Ishikawa (cell line): Measurements from ENCODE around the gene CD82.

Source experiments
- CEBPB ChIP-seq: IDR thresholded peaks from 2 replicates; pipeline ENCODE4 v1.6.1; 2012
- CREB1 ChIP-seq: IDR thresholded peaks from 2 replicates; pipeline ENCODE4 v1.6.1; 2012; ENCODE audit warnings: low read depth
- EGR1 ChIP-seq: IDR thresholded peaks from 2 replicates; pipeline ENCODE4 v1.6.1; 2012
- EP300 ChIP-seq: IDR thresholded peaks from 2 replicates; pipeline ENCODE4 v1.6.1; 2012; ENCODE audit warnings: borderline replicate concordance
- FOXM1 ChIP-seq: IDR thresholded peaks from 2 replicates; pipeline ENCODE4 v1.6.1; 2012; ENCODE audit warnings: low read depth, borderline replicate concordance
- NFIC ChIP-seq: IDR thresholded peaks from 2 replicates; pipeline ENCODE4 v1.6.1; 2012
- RAD21 ChIP-seq: IDR thresholded peaks from 2 replicates; pipeline ENCODE4 v1.6.1; 2012; ENCODE audit warnings: low read depth
- REST ChIP-seq: IDR thresholded peaks from 2 replicates; pipeline ENCODE4 v1.6.1; 2012; ENCODE audit warnings: low read depth, mild to moderate bottlenecking
- TAF1 ChIP-seq: IDR thresholded peaks from 2 replicates; pipeline ENCODE4 v1.6.1; 2012; ENCODE audit warnings: low read depth, mild to moderate bottlenecking
- TCF12 ChIP-seq: IDR thresholded peaks from 2 replicates; pipeline ENCODE4 v1.6.1; 2012; ENCODE audit warnings: low read depth
- TEAD4 ChIP-seq: IDR thresholded peaks from 2 replicates; pipeline ENCODE4 v1.6.1; 2012
- USF1 ChIP-seq: IDR thresholded peaks from 2 replicates; pipeline ENCODE4 v1.6.1; 2012
- YY1 ChIP-seq: IDR thresholded peaks from 2 replicates; pipeline ENCODE4 v1.6.1; 2012; ENCODE audit warnings: low read depth
- ZBTB7A ChIP-seq: IDR thresholded peaks from 2 replicates; pipeline ENCODE4 v1.6.1; 2012; ENCODE audit warnings: low read depth
- TF ChIP-seq, protein P1 (sequence below): IDR thresholded peaks from 2 replicates; pipeline ENCODE4 v1.6.1; 2012

The CD82 gene

GRCh38 chr11:44529895-44530412, 35.5 kb upstream of the CD82 start:
- TF ChIP-seq RAD21 = no peak
- no peak for TF ChIP-seq ZBTB7A
- no peak for TF ChIP-seq FOXM1
- no peak for TF ChIP-seq NFIC
- no peak for TF ChIP-seq CREB1
- no peak for TF ChIP-seq USF1
- no peak for TF ChIP-seq CEBPB
- no peak for TF ChIP-seq REST
- no peak for TF ChIP-seq YY1
- no peak for TF ChIP-seq TCF12
- no peak for TF ChIP-seq EGR1

- TF ChIP-seq, protein P1, sequence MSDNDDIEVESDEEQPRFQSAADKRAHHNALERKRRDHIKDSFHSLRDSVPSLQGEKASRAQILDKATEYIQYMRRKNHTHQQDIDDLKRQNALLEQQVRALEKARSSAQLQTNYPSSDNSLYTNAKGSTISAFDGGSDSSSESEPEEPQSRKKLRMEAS = no peak
- no peak for TF ChIP-seq RAD21
- no peak for TF ChIP-seq ZBTB7A
- TF ChIP-seq TAF1 = no peak
These were observed 34.9 kb upstream of the CD82 start for GRCh38 chr11:44530413-44531115.

- TF ChIP-seq TAF1 = no peak
- no peak for TF ChIP-seq YY1
- TF ChIP-seq TCF12 = no peak
- no peak for TF ChIP-seq NFIC
- no peak for TF ChIP-seq EGR1
- no peak for TF ChIP-seq EP300
- TF ChIP-seq TEAD4 = no peak
- TF ChIP-seq CEBPB = no peak
These were observed 34.4 kb upstream of the CD82 start for GRCh38 chr11:44531116-44531504.

DNA sequence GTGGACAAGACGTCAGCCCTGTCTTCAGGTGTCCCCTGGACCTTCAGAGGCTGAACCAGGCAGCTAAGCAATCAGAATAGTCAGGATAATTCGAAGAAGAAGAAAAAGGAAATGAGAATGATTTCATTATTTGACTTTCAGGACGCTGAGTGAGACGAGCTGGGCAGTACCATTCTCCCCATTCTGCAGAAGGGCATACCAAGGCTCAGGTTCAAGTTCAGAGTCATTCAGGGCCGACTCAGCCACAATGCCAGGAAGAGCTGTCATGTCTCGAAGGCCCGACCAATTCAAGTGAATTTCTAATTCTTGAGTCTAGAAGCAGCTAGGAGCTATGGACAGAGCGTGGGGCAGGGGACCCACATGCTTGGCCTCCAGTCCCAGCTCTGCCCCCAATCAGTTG, 33.8 kb upstream of the CD82 start:
- no peak for TF ChIP-seq REST
- TF ChIP-seq YY1 = no peak
- TF ChIP-seq TEAD4 = no peak
- no peak for TF ChIP-seq ZBTB7A
- no peak for TF ChIP-seq CEBPB
- no peak for TF ChIP-seq CREB1
- no peak for TF ChIP-seq TAF1
- TF ChIP-seq EP300 = no peak
- no peak for TF ChIP-seq USF1
- TF ChIP-seq, protein P1 = no peak
- no peak for TF ChIP-seq RAD21
- TF ChIP-seq TCF12 = no peak
- no peak for TF ChIP-seq EGR1
- no peak for TF ChIP-seq FOXM1
- TF ChIP-seq NFIC = no peak

DNA sequence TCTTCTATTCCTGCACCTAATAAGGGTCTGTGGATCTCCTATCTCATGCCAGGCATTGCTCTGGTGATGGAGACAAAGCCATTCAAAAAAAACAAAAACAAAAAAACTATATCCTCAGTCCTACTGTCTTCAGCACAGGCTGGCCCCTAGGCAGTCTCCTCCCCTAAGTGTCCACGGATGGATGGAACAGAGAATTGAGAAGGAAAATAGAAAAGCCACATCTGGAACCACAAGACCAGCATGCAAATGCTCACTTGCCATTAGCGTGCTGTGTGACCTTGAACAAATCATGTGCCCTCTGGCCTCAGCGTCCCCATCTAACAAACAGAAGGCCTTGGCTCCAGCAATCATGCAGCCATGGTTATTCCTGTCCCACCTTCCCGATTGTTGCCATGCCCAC, 32.7 kb upstream of the CD82 start:
- TF ChIP-seq USF1 (no peak), YY1 (no peak), ZBTB7A (no peak), NFIC (no peak)
- TF ChIP-seq, protein P1 = no peak
